WTC11 (cell line): ENCODE data around the gene OVOL1. TPM values are rescaled to one million over a fixed set of nuclear protein-coding genes. Genes with fewer than 3 reads are reported as not detected.

ENCODE experiments used
- ATAC-seq: fragments of 200-7000 bp; cut with Tn5 transposase; 2 replicates; pipeline ENCODE4 v1.10.0; 2021; ENCODE audit warnings: mild to moderate bottlenecking, moderate library complexity
- CTCF ChIA-PET: fragments of 300-600 bp; sonication (Branson Sonifier 250); formaldehyde crosslinking; loops from one replicate; lab custom pipeline; 2021; ENCODE audit warnings: antibody characterized with exemption; lab: Charles Lee
- POLR2A ChIA-PET: fragments of 350-600 bp; sonication (Branson Sonifier 250); formaldehyde crosslinking; loops from one replicate; lab custom pipeline; 2021; ENCODE audit warnings: antibody characterized with exemption; lab: Charles Lee
- DNase-seq: peaks from one replicate; pipeline ENCODE4 v3.0.0; 2021; ENCODE audit warnings: low spot score
- H3K27ac Mint-ChIP-seq: 2 replicates; pipeline ENCODE4 v1.8.0; 2021; ENCODE audit warnings: mixed read lengths
- H3K27me3 Mint-ChIP-seq: 2 replicates; pipeline ENCODE4 v1.8.0; 2021; ENCODE audit warnings: low read depth, mild to moderate bottlenecking, moderate library complexity, mixed read lengths
- H3K36me3 Mint-ChIP-seq: 2 replicates; pipeline ENCODE4 v1.8.0; 2021; ENCODE audit warnings: mixed read lengths
- H3K4me1 Mint-ChIP-seq: 2 replicates; pipeline ENCODE4 v1.8.0; 2022; ENCODE audit warnings: mixed read lengths
- H3K4me3 Mint-ChIP-seq: 2 replicates; pipeline ENCODE4 v1.8.0; 2021; ENCODE audit warnings: mild to moderate bottlenecking, moderate library complexity, mixed read lengths
- H3K9me3 Mint-ChIP-seq: 2 replicates; pipeline ENCODE4 v1.8.0; 2021; ENCODE audit warnings: mixed read lengths
- ATF1 ChIP-seq: sonication (generic); formaldehyde crosslinking; IDR thresholded peaks from 2 replicates; pipeline ENCODE4 v1.8.1; 2023; ENCODE audit warnings: mild to moderate bottlenecking, moderate library complexity, missing genetic modification reagents
- CBFB ChIP-seq: sonication (generic); formaldehyde crosslinking; IDR thresholded peaks from 2 replicates; pipeline ENCODE4 v1.8.1; 2022; ENCODE audit warnings: mild to moderate bottlenecking, low read depth, missing genetic modification reagents
- CREM ChIP-seq: sonication (generic); formaldehyde crosslinking; IDR thresholded peaks from 2 replicates; pipeline ENCODE4 v1.8.1; 2022; ENCODE audit warnings: mild to moderate bottlenecking, missing genetic modification reagents, moderate library complexity
- ESRRA ChIP-seq: sonication (generic); formaldehyde crosslinking; IDR thresholded peaks from 2 replicates; pipeline ENCODE4 v1.8.1; 2022; ENCODE audit warnings: mild to moderate bottlenecking, missing genetic modification reagents, borderline replicate concordance
- HMGA2 ChIP-seq: fragments of 250-450 bp; sonication (Bioruptor Pico); IDR thresholded peaks from 2 replicates; pipeline ENCODE4 v1.4.0; 2021; ENCODE audit warnings: mild to moderate bottlenecking, moderate library complexity
- IRF2 ChIP-seq: sonication (generic); formaldehyde crosslinking; IDR thresholded peaks from 2 replicates; pipeline ENCODE4 v1.8.0; 2022; ENCODE audit warnings: low read depth, missing genetic modification reagents, borderline replicate concordance
- KAT7 ChIP-seq: sonication (generic); formaldehyde crosslinking; IDR thresholded peaks from 2 replicates; pipeline ENCODE4 v1.8.1; 2023; ENCODE audit warnings: missing genetic modification reagents, mild to moderate bottlenecking, borderline replicate concordance
- MYBL2 ChIP-seq: sonication (generic); formaldehyde crosslinking; IDR thresholded peaks from 2 replicates; pipeline ENCODE4 v1.8.1; 2023; ENCODE audit warnings: mild to moderate bottlenecking, moderate library complexity, missing genetic modification reagents
- NR1H2 ChIP-seq: sonication (generic); formaldehyde crosslinking; IDR thresholded peaks from 2 replicates; pipeline ENCODE4 v1.9.0; 2021; ENCODE audit warnings: mild to moderate bottlenecking, moderate library complexity, missing genetic modification reagents
- NR2C2 ChIP-seq: sonication (generic); formaldehyde crosslinking; IDR thresholded peaks from 2 replicates; pipeline ENCODE4 v1.8.0; 2022; ENCODE audit warnings: mild to moderate bottlenecking, missing genetic modification reagents
- SMAD4 ChIP-seq: sonication (generic); formaldehyde crosslinking; IDR thresholded peaks from 2 replicates; pipeline ENCODE4 v1.8.0; 2022; ENCODE audit warnings: mild to moderate bottlenecking, missing genetic modification reagents
- ZNF263 ChIP-seq: sonication (generic); formaldehyde crosslinking; IDR thresholded peaks from 2 replicates; pipeline ENCODE4 v1.8.1; 2022; ENCODE audit warnings: low read depth, mild to moderate bottlenecking, moderate library complexity, missing genetic modification reagents
- ZNF317 ChIP-seq: sonication (generic); formaldehyde crosslinking; IDR thresholded peaks from 2 replicates; pipeline ENCODE4 v1.8.1; 2023; ENCODE audit warnings: low read depth, mild to moderate bottlenecking, moderate library complexity, missing genetic modification reagents, borderline replicate concordance
- total RNA-seq: library from RNA; stranded (reverse); gene quantifications from 3 replicates; pipeline ENCODE4 v1.2.3, GENCODE V29; 2021
- TF ChIP-seq, protein P1 (sequence below): sonication (generic); formaldehyde crosslinking; IDR thresholded peaks from 2 replicates; pipeline ENCODE4 v1.8.1; 2022; ENCODE audit warnings: missing genetic modification reagents, borderline replicate concordance
- TF ChIP-seq, protein P2 (sequence below): sonication (generic); formaldehyde crosslinking; IDR thresholded peaks from 2 replicates; pipeline ENCODE4 v1.8.0; 2022; ENCODE audit warnings: mild to moderate bottlenecking, missing genetic modification reagents
- TF ChIP-seq, protein P3 (sequence below): sonication (generic); formaldehyde crosslinking; IDR thresholded peaks from 2 replicates; pipeline ENCODE4 v1.8.1; 2022; ENCODE audit warnings: low read depth, missing genetic modification reagents, borderline replicate concordance
- TF ChIP-seq, protein P4 (sequence below): sonication (generic); formaldehyde crosslinking; IDR thresholded peaks from 2 replicates; pipeline ENCODE4 v1.8.1; 2022; ENCODE audit warnings: low read depth, mild to moderate bottlenecking, moderate library complexity, missing genetic modification reagents, borderline replicate concordance
- TF ChIP-seq, protein P5 (sequence below): sonication (generic); formaldehyde crosslinking; IDR thresholded peaks from 2 replicates; pipeline ENCODE4 v1.8.1; 2022; ENCODE audit warnings: mild to moderate bottlenecking, missing genetic modification reagents, moderate library complexity, borderline replicate concordance
- TF ChIP-seq, protein P6 (sequence below): fragments of 250-450 bp; sonication (Bioruptor Pico); IDR thresholded peaks from 2 replicates; pipeline ENCODE4 v1.9.0; 2021; ENCODE audit warnings: mild to moderate bottlenecking
- TF ChIP-seq, protein P7 (sequence below): fragments of 250-450 bp; sonication (Bioruptor Pico); IDR thresholded peaks from 2 replicates; pipeline ENCODE4 v1.9.0; 2021; ENCODE audit warnings: moderate library complexity, mild to moderate bottlenecking, inconsistent platforms, borderline replicate concordance
- TF ChIP-seq, protein P8 (sequence below): sonication (generic); formaldehyde crosslinking; IDR thresholded peaks from 2 replicates; pipeline ENCODE4 v1.8.0; 2022; ENCODE audit warnings: mild to moderate bottlenecking, missing genetic modification reagents

The OVOL1 gene
- total RNA-seq, 1 experiment from 2014 or later, result 6.8 TPM

DNA sequence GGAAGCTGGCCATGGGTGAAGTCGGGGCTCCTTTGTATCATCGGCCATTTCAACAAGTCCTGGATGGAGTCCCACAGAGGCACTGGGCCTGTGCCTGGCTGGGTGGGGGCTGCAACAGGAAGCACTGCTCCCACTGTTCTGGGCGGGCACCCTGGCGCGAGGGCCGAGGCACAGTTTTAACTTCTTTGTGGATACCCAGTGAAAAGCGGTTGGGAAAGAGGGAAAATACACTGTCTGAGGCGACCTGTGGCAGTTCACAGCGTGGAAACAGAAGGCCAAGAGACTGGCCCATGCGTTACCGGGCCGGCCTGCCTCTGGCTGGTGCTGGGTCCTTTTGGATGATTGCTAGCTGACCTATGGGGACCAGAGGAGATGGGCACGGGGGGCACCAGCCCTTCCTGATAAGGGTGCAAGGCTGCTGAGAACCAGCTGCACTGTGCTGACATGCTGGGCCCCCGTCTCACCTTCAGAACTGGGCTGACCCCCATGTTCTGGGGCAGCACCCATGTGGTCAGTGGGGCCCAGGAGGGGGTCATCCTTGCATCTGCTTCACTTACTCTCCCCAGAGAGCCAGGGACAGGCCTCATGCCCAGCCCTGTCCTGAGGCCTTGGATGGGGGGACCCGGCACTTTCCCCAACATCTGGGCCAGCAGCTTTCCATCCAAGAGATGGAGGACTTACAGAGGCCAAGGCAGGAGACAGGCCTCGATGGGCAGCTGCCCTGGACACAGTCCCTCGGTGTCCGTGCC lies 4.2 kb downstream of the OVOL1 start:
- Mint-ChIP-seq H3K27me3 (peaks cover 23% of the 10 kb centered on the region), H3K27ac (0 out of 2 replicates have a peak overlapping the region, but pooled peaks have one; percentile 49), H3K36me3 (peaks cover 5% of the 10 kb centered on the region; the same call in 1 of the 2 replicates), H3K4me1 (peaks cover 32% of the 10 kb centered on the region), H3K9me3 (no peaks in the 10 kb centered on the region), H3K4me3 (no peak overlapping the region)
- POLR2A ChIA-PET, result interaction anchor here (1.2 kb wide), 1 partner anchor 13 kb away, joined by 3 read pairs; no protein-coding TSS in a partner anchor
- DNase-seq, result no peak
- CTCF ChIA-PET, result interaction anchor here (1.0 to 8.5 kb wide), 10 partner anchors 8 to 254 kb away, joined by 4 to 151 read pairs (median 6); partner anchors contain the start of genes AP5B1, FIBP and MUS81
- no peak for TF ChIP-seq ATF1
- no peak for TF ChIP-seq ESRRA (CRISPR knock-in tag)
- TF ChIP-seq HMGA2, result no peak
- no peak for ATAC-seq

DNA sequence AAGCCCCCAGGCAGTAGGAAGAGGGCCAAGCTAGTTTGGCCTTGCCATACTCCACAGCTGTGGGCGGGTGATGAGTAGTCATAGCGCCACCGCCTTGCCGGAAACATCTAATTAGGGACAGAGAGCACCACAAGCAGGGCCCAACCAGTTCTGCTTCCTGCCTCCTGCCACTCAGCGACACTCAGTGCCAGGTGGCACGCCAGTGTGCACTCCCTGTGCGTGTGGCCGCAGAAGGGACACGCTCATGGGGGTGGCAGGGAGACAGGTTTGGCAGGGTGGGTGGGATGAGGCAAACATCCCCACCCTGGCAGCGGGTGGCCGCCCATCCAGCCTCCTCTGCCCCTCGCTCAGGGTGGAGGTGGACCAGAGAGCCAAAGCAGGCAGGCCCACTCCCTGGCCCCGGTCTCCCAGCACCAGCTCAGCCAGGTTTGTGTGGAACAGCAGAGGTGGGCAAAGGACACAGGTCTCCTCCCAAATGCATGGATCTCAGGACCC lies 4.9 kb downstream of the OVOL1 start:
- DNase-seq, result no peak
- Mint-ChIP-seq H3K27me3 (peaks cover 18% of the 10 kb centered on the region), H3K36me3 (peaks cover 5% of the 10 kb centered on the region; the same call in 1 of the 2 replicates), H3K4me1 (peaks cover 32% of the 10 kb centered on the region), H3K4me3 (no peak overlapping the region), H3K27ac (no peak overlapping the region), H3K9me3 (no peaks in the 10 kb centered on the region)
- POLR2A ChIA-PET, result no interaction called here
- CTCF ChIA-PET, result interaction anchor here (1.0 to 8.5 kb wide), 4 partner anchors 10 to 253 kb away, joined by 4 to 151 read pairs (median 4); partner anchors contain the start of gene AP5B1
- TF ChIP-seq CREM (CRISPR knock-in tag) (no peak), SMAD4 (CRISPR knock-in tag) (0 out of 2 replicates have a peak, but pooled peaks have one; percentile 30)
- TF ChIP-seq, all 79 proteins: peak for 1
- no peak for ATAC-seq

DNA sequence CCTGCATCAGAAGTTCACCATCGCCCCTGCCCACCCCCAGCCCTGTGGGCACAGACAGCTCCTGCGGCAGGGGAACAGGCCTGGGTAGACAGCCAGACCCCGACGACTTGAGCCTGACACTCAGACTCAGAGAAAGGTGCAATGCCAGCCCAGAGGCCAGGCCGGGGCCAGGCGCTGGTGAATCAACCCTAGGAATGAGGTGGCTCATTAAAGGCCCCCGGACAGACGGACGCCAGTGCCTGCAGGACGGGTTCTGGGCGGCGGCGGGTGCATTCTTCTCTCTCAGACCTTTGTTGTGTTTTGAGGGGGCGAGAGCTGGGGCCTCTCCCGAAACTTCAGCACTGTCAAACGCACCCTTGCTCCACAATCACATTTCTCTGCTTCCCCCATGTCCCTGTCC lies 5.6 kb downstream of the OVOL1 start:
- TF ChIP-seq, protein P1, sequence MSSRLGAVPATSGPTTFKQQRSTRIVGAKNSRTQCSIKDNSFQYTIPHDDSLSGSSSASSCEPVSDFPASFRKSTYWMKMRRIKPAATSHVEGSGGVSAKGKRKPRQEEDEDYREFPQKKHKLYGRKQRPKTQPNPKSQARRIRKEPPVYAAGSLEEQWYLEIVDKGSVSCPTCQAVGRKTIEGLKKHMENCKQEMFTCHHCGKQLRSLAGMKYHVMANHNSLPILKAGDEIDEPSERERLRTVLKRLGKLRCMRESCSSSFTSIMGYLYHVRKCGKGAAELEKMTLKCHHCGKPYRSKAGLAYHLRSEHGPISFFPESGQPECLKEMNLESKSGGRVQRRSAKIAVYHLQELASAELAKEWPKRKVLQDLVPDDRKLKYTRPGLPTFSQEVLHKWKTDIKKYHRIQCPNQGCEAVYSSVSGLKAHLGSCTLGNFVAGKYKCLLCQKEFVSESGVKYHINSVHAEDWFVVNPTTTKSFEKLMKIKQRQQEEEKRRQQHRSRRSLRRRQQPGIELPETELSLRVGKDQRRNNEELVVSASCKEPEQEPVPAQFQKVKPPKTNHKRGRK (CRISPR knock-in tag), result no peak
- TF ChIP-seq, protein P2, sequence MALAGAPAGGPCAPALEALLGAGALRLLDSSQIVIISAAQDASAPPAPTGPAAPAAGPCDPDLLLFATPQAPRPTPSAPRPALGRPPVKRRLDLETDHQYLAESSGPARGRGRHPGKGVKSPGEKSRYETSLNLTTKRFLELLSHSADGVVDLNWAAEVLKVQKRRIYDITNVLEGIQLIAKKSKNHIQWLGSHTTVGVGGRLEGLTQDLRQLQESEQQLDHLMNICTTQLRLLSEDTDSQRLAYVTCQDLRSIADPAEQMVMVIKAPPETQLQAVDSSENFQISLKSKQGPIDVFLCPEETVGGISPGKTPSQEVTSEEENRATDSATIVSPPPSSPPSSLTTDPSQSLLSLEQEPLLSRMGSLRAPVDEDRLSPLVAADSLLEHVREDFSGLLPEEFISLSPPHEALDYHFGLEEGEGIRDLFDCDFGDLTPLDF, result no peak
- TF ChIP-seq MYBL2 (no peak), KAT7 (CRISPR knock-in tag) (no peak), ZNF317 (CRISPR knock-in tag) (no peak), NR2C2 (CRISPR knock-in tag) (no peak), CBFB (CRISPR knock-in tag) (no peak), NR1H2 (no peak), ATF1 (no peak), ZNF263 (no peak), IRF2 (CRISPR knock-in tag) (no peak)
- TF ChIP-seq, protein P3, sequence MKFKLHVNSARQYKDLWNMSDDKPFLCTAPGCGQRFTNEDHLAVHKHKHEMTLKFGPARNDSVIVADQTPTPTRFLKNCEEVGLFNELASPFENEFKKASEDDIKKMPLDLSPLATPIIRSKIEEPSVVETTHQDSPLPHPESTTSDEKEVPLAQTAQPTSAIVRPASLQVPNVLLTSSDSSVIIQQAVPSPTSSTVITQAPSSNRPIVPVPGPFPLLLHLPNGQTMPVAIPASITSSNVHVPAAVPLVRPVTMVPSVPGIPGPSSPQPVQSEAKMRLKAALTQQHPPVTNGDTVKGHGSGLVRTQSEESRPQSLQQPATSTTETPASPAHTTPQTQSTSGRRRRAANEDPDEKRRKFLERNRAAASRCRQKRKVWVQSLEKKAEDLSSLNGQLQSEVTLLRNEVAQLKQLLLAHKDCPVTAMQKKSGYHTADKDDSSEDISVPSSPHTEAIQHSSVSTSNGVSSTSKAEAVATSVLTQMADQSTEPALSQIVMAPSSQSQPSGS (CRISPR knock-in tag), result no peak
- TF ChIP-seq, protein P4, sequence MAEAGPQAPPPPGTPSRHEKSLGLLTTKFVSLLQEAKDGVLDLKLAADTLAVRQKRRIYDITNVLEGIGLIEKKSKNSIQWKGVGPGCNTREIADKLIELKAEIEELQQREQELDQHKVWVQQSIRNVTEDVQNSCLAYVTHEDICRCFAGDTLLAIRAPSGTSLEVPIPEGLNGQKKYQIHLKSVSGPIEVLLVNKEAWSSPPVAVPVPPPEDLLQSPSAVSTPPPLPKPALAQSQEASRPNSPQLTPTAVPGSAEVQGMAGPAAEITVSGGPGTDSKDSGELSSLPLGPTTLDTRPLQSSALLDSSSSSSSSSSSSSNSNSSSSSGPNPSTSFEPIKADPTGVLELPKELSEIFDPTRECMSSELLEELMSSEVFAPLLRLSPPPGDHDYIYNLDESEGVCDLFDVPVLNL (CRISPR knock-in tag), result no peak
- TF ChIP-seq, protein P5, sequence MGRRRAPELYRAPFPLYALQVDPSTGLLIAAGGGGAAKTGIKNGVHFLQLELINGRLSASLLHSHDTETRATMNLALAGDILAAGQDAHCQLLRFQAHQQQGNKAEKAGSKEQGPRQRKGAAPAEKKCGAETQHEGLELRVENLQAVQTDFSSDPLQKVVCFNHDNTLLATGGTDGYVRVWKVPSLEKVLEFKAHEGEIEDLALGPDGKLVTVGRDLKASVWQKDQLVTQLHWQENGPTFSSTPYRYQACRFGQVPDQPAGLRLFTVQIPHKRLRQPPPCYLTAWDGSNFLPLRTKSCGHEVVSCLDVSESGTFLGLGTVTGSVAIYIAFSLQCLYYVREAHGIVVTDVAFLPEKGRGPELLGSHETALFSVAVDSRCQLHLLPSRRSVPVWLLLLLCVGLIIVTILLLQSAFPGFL (CRISPR knock-in tag), result no peak
- TF ChIP-seq, protein P6, sequence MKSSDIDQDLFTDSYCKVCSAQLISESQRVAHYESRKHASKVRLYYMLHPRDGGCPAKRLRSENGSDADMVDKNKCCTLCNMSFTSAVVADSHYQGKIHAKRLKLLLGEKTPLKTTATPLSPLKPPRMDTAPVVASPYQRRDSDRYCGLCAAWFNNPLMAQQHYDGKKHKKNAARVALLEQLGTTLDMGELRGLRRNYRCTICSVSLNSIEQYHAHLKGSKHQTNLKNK, result no peak
- TF ChIP-seq, protein P7, sequence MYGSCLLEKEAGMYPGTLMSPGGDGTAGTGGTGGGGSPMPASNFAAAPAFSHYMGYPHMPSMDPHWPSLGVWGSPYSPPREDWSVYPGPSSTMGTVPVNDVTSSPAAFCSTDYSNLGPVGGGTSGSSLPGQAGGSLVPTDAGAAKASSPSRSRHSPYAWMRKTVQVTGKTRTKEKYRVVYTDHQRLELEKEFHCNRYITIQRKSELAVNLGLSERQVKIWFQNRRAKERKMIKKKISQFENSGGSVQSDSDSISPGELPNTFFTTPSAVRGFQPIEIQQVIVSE (CRISPR knock-in tag), result no peak
- TF ChIP-seq, protein P8, sequence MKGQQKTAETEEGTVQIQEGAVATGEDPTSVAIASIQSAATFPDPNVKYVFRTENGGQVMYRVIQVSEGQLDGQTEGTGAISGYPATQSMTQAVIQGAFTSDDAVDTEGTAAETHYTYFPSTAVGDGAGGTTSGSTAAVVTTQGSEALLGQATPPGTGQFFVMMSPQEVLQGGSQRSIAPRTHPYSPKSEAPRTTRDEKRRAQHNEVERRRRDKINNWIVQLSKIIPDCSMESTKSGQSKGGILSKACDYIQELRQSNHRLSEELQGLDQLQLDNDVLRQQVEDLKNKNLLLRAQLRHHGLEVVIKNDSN, result no peak
- ChIA-PET POLR2A (no interaction called here), CTCF (interaction anchor here (1.5 to 8.5 kb wide), 2 partner anchors 13 to 48 kb away, joined by 4 to 151 read pairs; partner anchors contain the start of gene AP5B1)
- Mint-ChIP-seq H3K9me3 (no peaks in the 10 kb centered on the region), H3K27ac (peak overlapping the region; percentile 83), H3K27me3 (peaks cover 13% of the 10 kb centered on the region), H3K4me1 (peaks cover 38% of the 10 kb centered on the region), H3K36me3 (peaks cover 5% of the 10 kb centered on the region; the same call in 1 of the 2 replicates), H3K4me3 (no peak overlapping the region)
- no peak for DNase-seq
- no peak for ATAC-seq
